Trophoblast cell (in vitro differentiated cells and primary cell): ENCODE data around the gene TOPAZ1.

ENCODE experiments used
- DNase-seq, 2 donors: peaks; one replicate each; pipeline ENCODE4 v3.0.0-alpha.2; 2016
- H2AFZ ChIP-seq: 2 replicates; pipeline ENCODE4 v1.6.1; 2013; ENCODE audit warnings: low read length, moderate library complexity, mild to moderate bottlenecking; ENCODE audit not compliant: insufficient read depth, poor library complexity
- H2AK5ac ChIP-seq: 2 replicates; pipeline ENCODE4 v1.6.1; 2013; ENCODE audit warnings: mild to moderate bottlenecking, low read length
- H2BK120ac ChIP-seq: 2 replicates; pipeline ENCODE4 v1.6.1; 2013; ENCODE audit warnings: low read length, mild to moderate bottlenecking, moderate library complexity; ENCODE audit not compliant: insufficient read depth, poor library complexity
- H2BK12ac ChIP-seq: 2 replicates; pipeline ENCODE4 v1.6.1; 2013; ENCODE audit warnings: mild to moderate bottlenecking, low read length, moderate library complexity
- H2BK5ac ChIP-seq: 2 replicates; pipeline ENCODE4 v1.6.1; 2013; ENCODE audit warnings: low read length, low read depth, moderate library complexity, mild to moderate bottlenecking; ENCODE audit not compliant: poor library complexity
- H3K14ac ChIP-seq: 2 replicates; pipeline ENCODE4 v1.6.1; 2013; ENCODE audit warnings: mild to moderate bottlenecking, low read length
- H3K18ac ChIP-seq: 2 replicates; pipeline ENCODE4 v1.6.1; 2013; ENCODE audit warnings: mild to moderate bottlenecking, low read length
- H3K23ac ChIP-seq: 2 replicates; pipeline ENCODE4 v1.6.1; 2013; ENCODE audit warnings: low read length
- H3K27ac ChIP-seq: 2 replicates; pipeline ENCODE4 v1.5.1; 2013; ENCODE audit warnings: low read depth, mild to moderate bottlenecking, inconsistent platforms, low read length, moderate library complexity
- H3K27me3 ChIP-seq: 2 replicates; pipeline ENCODE4 v1.6.1; 2013; ENCODE audit warnings: inconsistent platforms, mild to moderate bottlenecking, low read length, moderate library complexity; ENCODE audit not compliant: insufficient read depth
- H3K36me3 ChIP-seq, 2 experiments: 1 replicate in 1 of 2; 2 replicates in 1 of 2; pipeline ENCODE4 v1.6.1; 2013; ENCODE audit warnings: low read length in 2 of 2, mild to moderate bottlenecking in 2 of 2, moderate library complexity in 1 of 2; ENCODE audit not compliant: insufficient read depth in 2 of 2, control insufficient read depth in 1 of 2
- H3K4ac ChIP-seq: 2 replicates; pipeline ENCODE4 v1.6.1; 2013; ENCODE audit warnings: low read depth, mild to moderate bottlenecking, low read length, moderate library complexity
- H3K4me1 ChIP-seq, 2 experiments: 1 replicate in 1 of 2; 2 replicates in 1 of 2; pipeline ENCODE4 v1.6.1; 2013; ENCODE audit warnings: low read length in 2 of 2, mild to moderate bottlenecking in 2 of 2, moderate library complexity in 1 of 2; ENCODE audit not compliant: insufficient read depth in 2 of 2, control insufficient read depth in 1 of 2
- H3K4me2 ChIP-seq: 2 replicates; pipeline ENCODE4 v1.6.1; 2013; ENCODE audit warnings: inconsistent platforms, mild to moderate bottlenecking, low read length, moderate library complexity
- H3K4me3 ChIP-seq: 2 replicates; pipeline ENCODE4 v1.5.1; 2013; ENCODE audit warnings: mild to moderate bottlenecking, low read depth, low read length, inconsistent platforms
- H3K79me1 ChIP-seq: one replicate; pipeline ENCODE4 v1.6.1; 2013; ENCODE audit warnings: low read length
- H3K79me2 ChIP-seq: 2 replicates; pipeline ENCODE4 v1.6.1; 2013; ENCODE audit warnings: low read length, mild to moderate bottlenecking; ENCODE audit not compliant: control insufficient read depth, insufficient read depth, poor library complexity
- H3K9ac ChIP-seq: 2 replicates; pipeline ENCODE4 v1.6.1; 2013; ENCODE audit warnings: mild to moderate bottlenecking, low read length
- H3K9me3 ChIP-seq: 2 replicates; pipeline ENCODE4 v1.6.1; 2013; ENCODE audit warnings: low read depth, mild to moderate bottlenecking, control low read depth, inconsistent platforms, low read length; ENCODE audit not compliant: insufficient read depth
- H4K12ac ChIP-seq: 2 replicates; pipeline ENCODE4 v1.6.1; 2013; ENCODE audit warnings: low read depth, mild to moderate bottlenecking, low read length, moderate library complexity
- H4K8ac ChIP-seq: 2 replicates; pipeline ENCODE4 v1.6.1; 2013; ENCODE audit warnings: low read depth, mild to moderate bottlenecking, low read length, moderate library complexity
- H4K91ac ChIP-seq: one replicate; pipeline ENCODE4 v1.6.1; 2013; ENCODE audit warnings: low read depth, mild to moderate bottlenecking, low read length, moderate library complexity
- WGBS: extraction: QIAGEN DNeasy Blood & Tissue Kit; methylation state at CpG from one replicate; pipeline ENCODE4 v1.1.7; 2013; ENCODE audit warnings: missing lambda C conversion rate; ENCODE audit not compliant: insufficient read length, insufficient coverage; ENCODE audit errors: extremely low coverage; 5-methylcytosine and 5-hydroxymethylcytosine counted together

Gene TOPAZ1

DNA sequence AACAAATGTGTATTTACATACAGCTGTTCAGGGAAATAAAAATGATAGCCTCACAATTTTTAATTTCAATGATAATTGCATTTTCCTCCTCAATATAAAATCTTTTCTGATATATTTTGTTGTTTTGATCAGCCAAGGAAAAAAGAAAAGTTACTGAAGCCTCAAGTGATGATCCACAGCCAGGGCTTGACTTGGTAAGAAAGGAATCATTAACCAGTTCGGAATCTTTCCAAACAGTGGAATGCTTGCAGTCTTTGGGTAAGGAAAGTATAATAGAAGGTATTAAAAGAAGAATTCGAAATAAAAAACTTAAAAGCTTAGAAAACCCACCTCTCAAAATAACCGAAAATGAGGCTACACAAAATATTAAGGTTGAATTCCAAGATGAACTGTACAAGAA is 1.0 kb downstream of the TOPAZ1 start:
- DNase-seq: no peak
- no peak overlapping the region for H3K4me2 ChIP-seq

DNA sequence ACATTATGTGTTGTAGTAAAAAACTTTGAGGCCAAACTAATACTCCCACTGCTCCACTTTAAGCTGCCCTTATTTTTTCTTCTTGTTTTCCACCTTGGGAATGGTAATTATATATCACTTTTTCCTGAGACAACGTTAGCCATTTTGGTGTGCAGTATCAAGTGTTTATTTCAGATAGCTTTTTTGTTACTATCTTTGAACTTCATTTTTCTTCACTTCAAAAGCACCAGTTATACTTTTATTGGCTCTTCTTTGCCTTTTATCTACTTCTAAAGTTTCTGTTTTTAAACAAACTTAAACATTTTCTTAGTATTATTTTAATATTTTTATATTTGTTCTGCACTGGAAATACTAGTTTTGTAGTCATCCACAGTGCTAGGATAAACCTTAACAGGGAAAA is 6.5 kb downstream of the TOPAZ1 start:
- Histone ChIP-seq H2BK120ac (no peak overlapping the region), H4K91ac (no peak overlapping the region), H3K18ac (no peak overlapping the region), H4K12ac (no peak overlapping the region), H3K36me3 (no peaks in the 10 kb centered on the region), H3K4ac (no peak overlapping the region), H3K4me1 (no peaks in the 10 kb centered on the region), H3K14ac (no peak overlapping the region), H2BK5ac (no peak overlapping the region), H3K4me2 (no peak overlapping the region), H4K8ac (no peak overlapping the region), H3K27ac (no peak overlapping the region), H3K79me1 (no peaks in the 10 kb centered on the region), H3K4me3 (no peak overlapping the region), H3K27me3 (no peaks in the 10 kb centered on the region), H2AK5ac (no peak overlapping the region), H3K9ac (no peak overlapping the region), H3K9me3 (no peaks in the 10 kb centered on the region), H3K79me2 (no peaks in the 10 kb centered on the region), H2BK12ac (no peak overlapping the region), H2AFZ (no peak overlapping the region), H3K23ac (no peak overlapping the region)
- DNase-seq: no peak
- no CpG with 5 or more reads among the region's 1 CpG for WGBS

More for the DNA sequence above, 1.0 kb downstream of the TOPAZ1 start:
- Histone ChIP-seq H3K18ac (no peak overlapping the region), H3K4ac (no peak overlapping the region), H3K27ac (no peak overlapping the region), H3K14ac (no peak overlapping the region), H3K79me2 (no peaks in the 10 kb centered on the region), H4K91ac (no peak overlapping the region), H3K4me1 (peaks cover under 1% of the 10 kb centered on the region in 2 experiments), H3K9me3 (no peaks in the 10 kb centered on the region), H2BK120ac (no peak overlapping the region), H3K36me3 (no peaks in the 10 kb centered on the region), H4K8ac (no peak overlapping the region), H3K4me3 (no peak overlapping the region), H3K27me3 (no peaks in the 10 kb centered on the region), H2BK5ac (no peak overlapping the region), H2BK12ac (no peak overlapping the region), H2AFZ (no peak overlapping the region), H3K23ac (no peak overlapping the region), H4K12ac (no peak overlapping the region), H3K9ac (no peak overlapping the region), H3K79me1 (no peaks in the 10 kb centered on the region), H2AK5ac (no peak overlapping the region)
- WGBS: no CpG with 5 or more reads among the region's 3 CpGs

DNA sequence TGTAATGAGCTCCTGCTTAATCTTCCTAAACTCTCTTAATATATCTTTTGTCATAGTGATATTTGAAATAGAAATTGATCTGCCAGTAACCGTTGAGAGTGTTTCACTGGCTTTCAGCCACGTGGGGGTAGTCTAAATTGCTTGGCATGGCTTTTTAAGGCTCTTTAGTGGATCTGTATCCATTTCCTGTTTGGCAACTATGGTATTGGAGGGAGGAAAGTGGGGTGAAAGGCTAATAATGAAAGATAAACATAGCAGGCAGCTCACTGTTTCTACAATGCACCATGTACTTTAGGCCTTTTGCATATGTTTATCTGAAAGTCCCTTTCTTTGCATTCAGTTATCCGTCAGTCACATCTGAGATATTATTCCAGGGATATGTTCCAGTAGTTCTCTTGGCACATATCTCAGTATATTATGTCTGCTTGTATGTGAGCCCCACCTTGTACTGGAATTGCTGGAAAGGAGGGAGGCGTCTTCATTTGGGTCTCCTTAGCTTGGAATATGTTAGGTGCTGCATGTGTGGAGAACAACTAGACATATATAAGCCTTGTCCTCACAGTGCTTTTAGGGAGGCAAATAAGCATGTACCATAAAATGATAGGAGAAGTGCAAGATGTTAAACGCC is 10.8 kb downstream of the TOPAZ1 start:
- no peaks in the 10 kb centered on the region for H3K79me1 ChIP-seq
- no peaks in the 10 kb centered on the region for H3K36me3 ChIP-seq
- no peak overlapping the region for H3K18ac ChIP-seq
- no peak overlapping the region for H2AK5ac ChIP-seq
- WGBS: no CpG with 5 or more reads among the region's 5 CpGs
- no peak overlapping the region for H2BK12ac ChIP-seq
- no peak for DNase-seq
- no peak overlapping the region for H4K12ac ChIP-seq
- no peaks in the 10 kb centered on the region for H3K27me3 ChIP-seq
- no peak overlapping the region for H4K91ac ChIP-seq
- H3K9me3 ChIP-seq: no peaks in the 10 kb centered on the region
- no peak overlapping the region for H3K4me2 ChIP-seq
- H3K14ac ChIP-seq: no peak overlapping the region
- H2BK120ac ChIP-seq: no peak overlapping the region
- H3K23ac ChIP-seq: no peak overlapping the region
- H4K8ac ChIP-seq: no peak overlapping the region
- H2AFZ ChIP-seq: no peak overlapping the region
- no peak overlapping the region for H3K4me3 ChIP-seq
- no peaks in the 10 kb centered on the region for H3K4me1 ChIP-seq
- H3K27ac ChIP-seq: no peak overlapping the region
- H2BK5ac ChIP-seq: no peak overlapping the region
- H3K9ac ChIP-seq: no peak overlapping the region
- no peaks in the 10 kb centered on the region for H3K79me2 ChIP-seq
- no peak overlapping the region for H3K4ac ChIP-seq

DNA sequence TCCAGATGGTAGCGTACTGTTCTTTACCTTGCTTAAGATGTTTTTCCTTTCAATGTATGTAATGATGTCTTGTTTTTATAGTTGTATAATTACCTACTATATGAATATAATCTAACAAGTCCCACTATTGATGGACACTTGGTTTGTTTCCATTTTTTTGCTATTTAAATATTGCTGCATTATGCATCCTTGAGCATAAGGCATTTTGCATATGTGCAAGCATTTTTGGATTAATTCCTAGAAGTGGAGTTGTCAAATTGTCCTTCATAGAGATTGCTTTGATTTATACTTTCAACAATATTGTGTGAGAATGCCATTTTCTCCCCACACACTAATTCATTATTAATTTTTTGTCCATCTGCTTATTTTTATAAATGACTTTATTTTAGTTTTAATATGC is 17.7 kb downstream of the TOPAZ1 start:
- no peak overlapping the region for H3K23ac ChIP-seq
- H3K4me1 ChIP-seq: no peaks in the 10 kb centered on the region
- H2AFZ ChIP-seq: no peak overlapping the region
- H3K4ac ChIP-seq: no peak overlapping the region
- no peaks in the 10 kb centered on the region for H3K9me3 ChIP-seq
- H4K12ac ChIP-seq: no peak overlapping the region
- H2BK120ac ChIP-seq: no peak overlapping the region
- H4K91ac ChIP-seq: no peak overlapping the region
- no peak overlapping the region for H3K14ac ChIP-seq
- no peak overlapping the region for H2BK12ac ChIP-seq
- H2AK5ac ChIP-seq: no peak overlapping the region
- no peak overlapping the region for H4K8ac ChIP-seq
- H3K27me3 ChIP-seq: no peaks in the 10 kb centered on the region
- H3K79me2 ChIP-seq: no peaks in the 10 kb centered on the region
- no peaks in the 10 kb centered on the region for H3K36me3 ChIP-seq
- DNase-seq: no peak
- H3K27ac ChIP-seq: no peak overlapping the region
- H3K9ac ChIP-seq: no peak overlapping the region
- no peak overlapping the region for H3K4me3 ChIP-seq
- WGBS: no CpG with 5 or more reads among the region's 1 CpG
- no peak overlapping the region for H2BK5ac ChIP-seq
- H3K79me1 ChIP-seq: no peaks in the 10 kb centered on the region
- no peak overlapping the region for H3K18ac ChIP-seq
- no peak overlapping the region for H3K4me2 ChIP-seq
